CD14-positive monocyte (primary cell): ENCODE data around the gene SLC35F3. TPM values are rescaled to one million over a fixed set of nuclear protein-coding genes. Genes with fewer than 3 reads are reported as not detected.

Source experiments
- DNase-seq, 3 donors: peaks; one replicate each; pipeline ENCODE4 v3.0.0-alpha.2; 2011 to 2022
- H2AFZ ChIP-seq: 2 replicates; pipeline ENCODE4 v1.6.0; 2012; ENCODE audit warnings: mild to moderate bottlenecking, low read depth, low read length, inconsistent platforms; ENCODE audit not compliant: insufficient read depth, poor library complexity, severe bottlenecking
- H3K27ac ChIP-seq, 2 donors: 1 replicate in 1 of 2; 2 replicates in 1 of 2; pipeline ENCODE4 v1.5.1; 2012 to 2013; ENCODE audit warnings: low read length in 2 of 2, control low read depth in 1 of 2, inconsistent platforms in 1 of 2, low read depth in 1 of 2, mild to moderate bottlenecking in 1 of 2
- H3K27me3 ChIP-seq, 2 donors: one replicate each; pipeline versions ENCODE4 v1.6.0 to v1.6.1; 2011 to 2013; ENCODE audit warnings: low read length in 2 of 2; ENCODE audit not compliant: control insufficient read depth in 2 of 2, insufficient read depth in 2 of 2
- H3K36me3 ChIP-seq, 2 donors: replicated peaks in 1 of 2; 1 replicate in 1 of 2; 2 replicates in 1 of 2; pipeline versions ENCODE4 v1.5.1 to v1.6.1; 2012 to 2013; ENCODE audit warnings: low read length in 2 of 2, control low read depth in 1 of 2, inconsistent platforms in 1 of 2, mild to moderate bottlenecking in 1 of 2; ENCODE audit not compliant: insufficient read depth in 2 of 2, control insufficient read depth in 1 of 2
- H3K4me1 ChIP-seq, 2 donors: 1 replicate in 1 of 2; 2 replicates in 1 of 2; pipeline versions ENCODE4 v1.5.1 to v1.6.1; 2012 to 2013; ENCODE audit warnings: low read length in 2 of 2, control low read depth in 1 of 2, inconsistent platforms in 1 of 2, mild to moderate bottlenecking in 1 of 2, moderate library complexity in 1 of 2; ENCODE audit not compliant: insufficient read depth in 2 of 2, control insufficient read depth in 1 of 2
- H3K4me2 ChIP-seq: replicated peaks from 2 replicates; pipeline ENCODE3; 2012; ENCODE audit warnings: low read length, moderate library complexity, mild to moderate bottlenecking; ENCODE audit not compliant: poor library complexity, severe bottlenecking; ENCODE audit errors: extremely low read depth
- H3K4me3 ChIP-seq, 3 experiments: fragments of 200-600 bp in 1 of 3; sonication (generic) in 1 of 3; replicated peaks in 1 of 3; 1 replicate in 2 of 3; 2 replicates in 1 of 3; pipeline ENCODE4 v1.5.1; 2011 to 2013; ENCODE audit warnings: low read length in 3 of 3, mild to moderate bottlenecking in 3 of 3, control low read depth in 2 of 3, low read depth in 2 of 3, inconsistent platforms in 1 of 3, moderate library complexity in 1 of 3
- H3K79me2 ChIP-seq: 2 replicates; pipeline ENCODE4 v1.6.0; 2012; ENCODE audit warnings: mild to moderate bottlenecking, control low read depth, inconsistent platforms, low read length, moderate library complexity; ENCODE audit not compliant: insufficient read depth
- H3K9ac ChIP-seq: 2 replicates; pipeline ENCODE4 v1.6.0; 2017; ENCODE audit warnings: low read length, mild to moderate bottlenecking; ENCODE audit not compliant: insufficient read depth, poor library complexity, severe bottlenecking
- H3K9me3 ChIP-seq, 2 donors: replicated peaks in 1 of 2; 1 replicate in 1 of 2; 2 replicates in 1 of 2; pipeline versions ENCODE4 v1.5.1 to v1.6.1; 2012 to 2013; ENCODE audit warnings: low read length in 2 of 2, control low read depth in 1 of 2; ENCODE audit not compliant: control insufficient read depth in 1 of 2, insufficient read depth in 1 of 2
- H4K20me1 ChIP-seq: 2 replicates; pipeline ENCODE4 v1.6.0; 2012; ENCODE audit warnings: mild to moderate bottlenecking, low read length, control low read depth, moderate library complexity; ENCODE audit not compliant: insufficient read depth
- H3K27ac Mint-ChIP-seq, 7 donors: one replicate each; pipeline ENCODE4 v1.8.0; 2020; ENCODE audit warnings: mild to moderate bottlenecking in 7 of 7, mixed read lengths in 7 of 7, moderate library complexity in 6 of 7, inconsistent platforms in 2 of 7
- H3K27me3 Mint-ChIP-seq, 3 donors: one replicate each; pipeline ENCODE4 v1.8.0; 2021 to 2022; ENCODE audit warnings: low read depth in 3 of 3, mild to moderate bottlenecking in 3 of 3, mixed read lengths in 3 of 3, moderate library complexity in 3 of 3, inconsistent platforms in 1 of 3
- H3K36me3 Mint-ChIP-seq, 2 donors: one replicate each; pipeline ENCODE4 v1.8.0; 2020; ENCODE audit warnings: mixed read lengths in 2 of 2, inconsistent platforms in 1 of 2, mild to moderate bottlenecking in 1 of 2
- H3K4me1 Mint-ChIP-seq: one replicate; pipeline ENCODE4 v1.8.0; 2020; ENCODE audit warnings: mild to moderate bottlenecking, mixed read lengths
- H3K4me3 Mint-ChIP-seq, 2 donors: one replicate each; pipeline ENCODE4 v1.8.0; 2020; ENCODE audit warnings: mild to moderate bottlenecking in 2 of 2, mixed read lengths in 2 of 2, moderate library complexity in 1 of 2
- H3K9me3 Mint-ChIP-seq, 7 donors: one replicate each; pipeline ENCODE4 v1.8.0; 2020 to 2022; ENCODE audit warnings: mixed read lengths in 7 of 7, mild to moderate bottlenecking in 6 of 7, moderate library complexity in 6 of 7, inconsistent platforms in 2 of 7
- CTCF ChIP-seq: fragments of 200-600 bp; IDR thresholded peaks from one replicate; pipeline ENCODE4 v1.8.0; 2022; ENCODE audit warnings: antibody characterized with exemption, mild to moderate bottlenecking
- WGBS: methylation state at CpG from one replicate; pipeline ENCODE4 v1.1.5; 2013; ENCODE audit warnings: missing lambda C conversion rate; ENCODE audit not compliant: insufficient coverage; 5-methylcytosine and 5-hydroxymethylcytosine counted together
- intact Hi-C, 2 donors: fragments of 100-400 bp; cut with micrococcal nuclease; formaldehyde crosslinking; loops; one replicate each; pipeline versions ENCODE4 v1.15.0 to v1.15.1; 2023
- polyA plus RNA-seq, 3 donors: library from polyadenylated mRNA; depleted of rRNA in 1 of 3; unstranded in 2 of 3; stranded (reverse) in 1 of 3; fragments of 300-500 nt in 2 of 3; fragments of >200 nt in 1 of 3; fragmentation: Illumina TruSeq in 2 of 3; gene quantifications; 1 replicate in 2 of 3; 2 replicates in 1 of 3; pipeline ENCODE4 v1.2.3, GENCODE V29; 2012 to 2021

The SLC35F3 gene
- polyA plus RNA-seq, 3 donors: 0.17 to 0.78 TPM; not detected in 1

GRCh38 chr1:234067581-234068337, 163.3 kb downstream of the SLC35F3 start:
- Mint-ChIP-seq H3K9me3 (peaks cover 0 to 3% (median under 1%) of the 10 kb centered on the region in 7 donors), H3K4me3 (no peak overlapping the region), H3K4me1 (peaks cover 2% of the 10 kb centered on the region), H3K27me3 (peaks cover 2 to 3% (median 3%) of the 10 kb centered on the region in 3 donors), H3K36me3 (no peaks in the 10 kb centered on the region), H3K27ac (no peak overlapping the region)
- Histone ChIP-seq H2AFZ (no peak overlapping the region), H3K36me3 (no peaks in the 10 kb centered on the region), H3K4me2 (no peak overlapping the region), H3K79me2 (no peaks in the 10 kb centered on the region), H3K27ac (no peak overlapping the region), H3K9ac (no peak overlapping the region), H3K4me3 (no peak overlapping the region), H3K4me1 (no peaks in the 10 kb centered on the region), H4K20me1 (no peaks in the 10 kb centered on the region), H3K9me3 (no peaks in the 10 kb centered on the region), H3K27me3 (no peaks in the 10 kb centered on the region)
- TF ChIP-seq CTCF: no peak
- WGBS: 83% methylated on average over 2 of the region's 8 CpGs
- no peak for DNase-seq
- intact Hi-C loops: loop anchor here (5.0 to 10.0 kb wide), 3 partner anchors 673 to 763 kb away; no protein-coding TSS in a partner anchor

DNA sequence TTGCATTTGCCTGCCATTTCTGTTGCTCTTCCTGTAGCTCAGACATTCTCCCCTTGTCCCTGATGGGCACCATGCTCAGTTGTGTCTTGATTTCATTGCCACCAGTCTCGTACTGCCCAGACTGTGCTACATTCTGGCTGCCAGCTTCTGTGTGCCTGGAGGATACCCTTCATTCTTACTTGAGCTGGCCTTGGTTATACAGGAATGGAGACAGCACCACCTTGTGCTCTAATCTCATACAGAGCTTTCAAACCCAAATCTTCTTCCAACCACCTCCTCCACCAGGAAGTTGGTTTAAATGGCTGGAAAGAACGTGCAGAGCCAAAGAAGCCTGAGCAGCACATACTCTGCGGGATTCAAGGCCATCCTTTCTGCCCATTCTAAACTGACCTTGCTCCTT, 165.3 kb downstream of the SLC35F3 start:
- H3K27me3 Mint-ChIP-seq: peaks cover 2 to 6% (median 4%) of the 10 kb centered on the region in 3 donors
- intact Hi-C loops: loop anchor here (5.0 to 10.0 kb wide), 3 partner anchors 675 to 765 kb away; no protein-coding TSS in a partner anchor
- Histone ChIP-seq H3K4me1 (no peaks in the 10 kb centered on the region), H3K27me3 (no peaks in the 10 kb centered on the region), H3K4me3 (no peak overlapping the region), H3K9me3 (no peaks in the 10 kb centered on the region), H3K9ac (no peak overlapping the region), H4K20me1 (no peaks in the 10 kb centered on the region), H3K4me2 (no peak overlapping the region), H3K36me3 (no peaks in the 10 kb centered on the region), H2AFZ (no peak overlapping the region), H3K79me2 (no peaks in the 10 kb centered on the region), H3K27ac (no peak overlapping the region)
- no peak overlapping the region for H3K4me3 Mint-ChIP-seq
- peaks cover 2% of the 10 kb centered on the region for H3K4me1 Mint-ChIP-seq
- TF ChIP-seq CTCF: no peak
- 90% methylated on average over 3 of the region's 3 CpGs for WGBS
- DNase-seq: no peak
- peaks cover 0 to 6% (median 0%) of the 10 kb centered on the region in 7 donors for H3K9me3 Mint-ChIP-seq
- no peaks in the 10 kb centered on the region for H3K36me3 Mint-ChIP-seq
- H3K27ac Mint-ChIP-seq: no peak overlapping the region
